Subcutaneous adipose tissue (tissue), 4 donors: Measurements from ENCODE around the gene EPHA5. TPM values are rescaled to one million over a fixed set of nuclear protein-coding genes. Genes with fewer than 3 reads are reported as not detected.

Experiments used
- total RNA-seq, 4 donors: library from RNA; depleted of rRNA; stranded (reverse); fragments of >200 nt; gene quantifications; one replicate each; pipeline ENCODE4 v1.1.0, GENCODE V29; 2016
- TF ChIP-seq, protein P1 (sequence below): fragments of 450-650 bp; IDR thresholded peaks from one replicate; pipeline ENCODE4 v1.5.1; 2016; ENCODE audit warnings: low read depth, mild to moderate bottlenecking, control low read depth, antibody characterized with exemption, moderate library complexity

EPHA5 gene
- total RNA-seq, 4 donors from 2014 or later = 0.44 TPM; not detected in 3

DNA sequence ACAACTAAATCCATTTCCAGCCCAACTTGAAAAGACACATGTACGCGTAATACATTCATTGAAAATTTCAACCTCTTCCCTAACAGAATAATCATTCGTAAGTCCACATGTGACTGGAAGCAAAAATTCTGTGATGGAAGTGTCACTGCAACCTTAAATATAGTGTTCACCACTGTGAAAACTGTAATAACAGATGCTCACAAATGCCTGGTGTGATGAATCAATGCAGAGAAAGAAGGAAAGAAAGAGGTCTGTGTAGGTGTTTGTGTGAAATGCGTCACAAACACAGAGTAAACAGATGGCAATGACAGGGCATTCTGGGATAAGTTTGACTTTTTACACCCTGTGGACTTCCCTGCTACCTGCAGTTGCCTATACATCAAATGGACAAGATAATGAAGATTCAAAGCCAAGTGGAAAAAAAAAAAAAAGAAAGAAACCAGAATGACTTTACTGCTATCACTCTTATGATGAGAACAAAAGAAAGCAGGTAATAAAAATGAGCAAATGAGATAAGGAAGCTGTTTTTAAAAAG lies 123.3 kb downstream of the EPHA5 start:
- TF ChIP-seq, protein P1, sequence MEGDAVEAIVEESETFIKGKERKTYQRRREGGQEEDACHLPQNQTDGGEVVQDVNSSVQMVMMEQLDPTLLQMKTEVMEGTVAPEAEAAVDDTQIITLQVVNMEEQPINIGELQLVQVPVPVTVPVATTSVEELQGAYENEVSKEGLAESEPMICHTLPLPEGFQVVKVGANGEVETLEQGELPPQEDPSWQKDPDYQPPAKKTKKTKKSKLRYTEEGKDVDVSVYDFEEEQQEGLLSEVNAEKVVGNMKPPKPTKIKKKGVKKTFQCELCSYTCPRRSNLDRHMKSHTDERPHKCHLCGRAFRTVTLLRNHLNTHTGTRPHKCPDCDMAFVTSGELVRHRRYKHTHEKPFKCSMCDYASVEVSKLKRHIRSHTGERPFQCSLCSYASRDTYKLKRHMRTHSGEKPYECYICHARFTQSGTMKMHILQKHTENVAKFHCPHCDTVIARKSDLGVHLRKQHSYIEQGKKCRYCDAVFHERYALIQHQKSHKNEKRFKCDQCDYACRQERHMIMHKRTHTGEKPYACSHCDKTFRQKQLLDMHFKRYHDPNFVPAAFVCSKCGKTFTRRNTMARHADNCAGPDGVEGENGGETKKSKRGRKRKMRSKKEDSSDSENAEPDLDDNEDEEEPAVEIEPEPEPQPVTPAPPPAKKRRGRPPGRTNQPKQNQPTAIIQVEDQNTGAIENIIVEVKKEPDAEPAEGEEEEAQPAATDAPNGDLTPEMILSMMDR = no peak

GRCh38 chr4:65538571-65538970 lies 131.7 kb downstream of the EPHA5 start:
- TF ChIP-seq, protein P1 = no peak

GRCh38 chr4:65535113-65535512 lies 135.2 kb downstream of the EPHA5 start:
- TF ChIP-seq, protein P1 = no peak

- TF ChIP-seq, protein P1 = no peak
These were observed 148.6 kb downstream of the EPHA5 start for GRCh38 chr4:65521666-65522065.

DNA sequence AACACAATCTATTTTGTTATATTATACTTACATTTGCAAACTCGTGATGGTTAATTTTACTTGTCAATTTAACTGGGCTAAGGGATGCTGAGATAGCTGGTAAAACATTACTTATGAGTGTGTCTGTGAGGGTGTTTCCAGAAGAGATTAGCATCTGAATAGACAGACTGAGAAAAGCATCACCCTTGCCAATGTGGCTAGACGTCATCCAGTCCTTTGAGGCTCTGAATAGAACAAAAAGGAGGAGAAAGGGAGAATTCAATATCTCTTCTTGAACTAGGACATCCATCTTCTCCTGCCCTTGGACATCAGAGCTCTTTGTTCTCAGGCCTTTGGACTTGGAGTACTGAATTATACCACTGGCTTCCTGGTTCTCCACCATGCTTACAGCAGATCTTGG lies 154.6 kb downstream of the EPHA5 start:
- TF ChIP-seq, protein P1 = no peak

GRCh38 chr4:65510976-65511375 lies 159.3 kb downstream of the EPHA5 start:
- TF ChIP-seq, protein P1 = no peak

GRCh38 chr4:65508168-65508567 lies 162.1 kb downstream of the EPHA5 start:
- TF ChIP-seq, protein P1 = no peak
